Neural crest cell (in vitro differentiated cells): ENCODE measurements around the gene MXD4. TPM values are rescaled to one million over a fixed set of nuclear protein-coding genes. Genes with fewer than 3 reads are reported as not detected.

ENCODE experiments used
- DNase-seq: peaks from one replicate; pipeline ENCODE4 v3.0.0; 2021; ENCODE audit warnings: low read depth, mixed read lengths, low spot score
- H3K27ac Mint-ChIP-seq: one replicate; pipeline ENCODE4 v1.8.0; 2021; ENCODE audit warnings: mild to moderate bottlenecking, mixed read lengths; ENCODE audit not compliant: unreplicated experiment
- H3K27me3 Mint-ChIP-seq: 2 replicates; pipeline ENCODE4 v1.8.0; 2021; ENCODE audit warnings: low read depth, mild to moderate bottlenecking, mixed read lengths
- H3K36me3 Mint-ChIP-seq: 2 replicates; pipeline ENCODE4 v1.8.0; 2021; ENCODE audit warnings: low read depth, mild to moderate bottlenecking, mixed read lengths
- H3K4me1 Mint-ChIP-seq: 2 replicates; pipeline ENCODE4 v1.8.0; 2021; ENCODE audit warnings: mixed read lengths
- H3K4me3 Mint-ChIP-seq: one replicate; pipeline ENCODE4 v1.8.0; 2021; ENCODE audit warnings: mild to moderate bottlenecking, mixed read lengths
- H3K9me3 Mint-ChIP-seq: 2 replicates; pipeline ENCODE4 v1.8.0; 2021; ENCODE audit warnings: mixed read lengths
- CTCF ChIP-seq: fragments of 200-600 bp; sonication (generic); conservative IDR thresholded peaks from 2 replicates; pipeline ENCODE4 v1.5.0; 2021; ENCODE audit warnings: antibody characterized with exemption, mild to moderate bottlenecking
- total RNA-seq: library from RNA; stranded (reverse); gene quantifications from 2 replicates; pipeline ENCODE4 v1.2.1, GENCODE V29; 2021

MXD4 gene
- total RNA-seq, 1 donor from 2014 or later: 54.3 TPM

DNA sequence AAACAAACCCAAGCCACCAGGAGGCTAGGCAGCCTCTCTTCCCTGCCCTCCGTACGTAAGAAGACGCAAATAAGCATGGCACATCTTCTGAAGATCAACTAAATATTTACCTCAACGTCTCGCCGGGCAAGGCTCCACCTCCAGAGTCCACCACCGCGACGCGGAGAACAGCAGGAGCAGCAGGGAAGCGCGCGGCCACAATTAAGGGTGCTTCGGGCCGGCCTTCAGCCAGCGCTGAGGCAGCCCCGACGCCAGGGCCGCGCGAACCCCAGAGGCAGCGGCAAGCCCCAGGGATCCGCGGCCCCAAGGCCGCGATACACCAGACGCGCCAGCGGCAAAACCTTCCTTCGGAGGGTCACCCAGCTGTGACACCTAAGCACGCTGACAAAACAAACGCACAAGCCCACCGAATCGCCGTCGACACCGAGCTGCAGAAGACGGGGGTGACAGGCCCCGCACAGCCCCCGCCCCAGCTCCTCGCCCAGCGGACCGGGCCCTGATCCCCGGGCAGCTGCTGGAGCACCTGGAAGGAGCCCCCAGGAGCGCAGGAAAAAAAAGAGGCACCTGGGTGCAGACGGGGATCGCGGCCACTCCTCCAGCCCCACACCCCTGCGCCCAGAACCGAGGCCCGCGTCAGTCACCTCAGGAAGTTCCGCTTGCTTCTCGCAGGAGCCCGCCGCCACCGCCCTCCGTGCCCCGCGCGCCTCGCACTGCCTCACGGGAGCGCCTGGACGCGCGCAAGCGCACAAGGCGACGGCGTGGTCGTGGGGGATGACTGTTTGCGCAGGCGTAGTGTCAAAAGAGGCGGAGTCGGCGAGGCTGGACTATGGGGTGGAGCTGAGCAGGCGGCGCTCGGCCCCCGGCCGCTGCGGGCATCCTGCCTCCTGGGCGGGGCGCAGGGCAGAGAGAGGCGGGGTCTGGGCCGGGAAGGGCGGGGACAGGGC lies 20.2 kb downstream of the MXD4 start, which contains the start of the genes HAUS3 and POLN:
Gene HAUS3 (minus strand): TSS at position 712 of the 944 bp plus-strand sequence. CDS start 1,175 bp downstream, outside the sequence.
Gene POLN (minus strand): TSS at position 712 of the 944 bp plus-strand sequence. CDS start 12,890 bp downstream, outside the sequence.
- peak within 1 kb of the TSS; percentile 78 for H3K27ac Mint-ChIP-seq
- peaks cover 62% of the 10 kb centered on the region for H3K4me1 Mint-ChIP-seq
- no peaks in the 10 kb centered on the region for H3K9me3 Mint-ChIP-seq
- no peaks in the 10 kb centered on the region for H3K36me3 Mint-ChIP-seq
- H3K4me3 Mint-ChIP-seq: peak within 1 kb of the TSS; percentile 95
- DNase-seq: peak; percentile 99
- no peak for TF ChIP-seq CTCF
- H3K27me3 Mint-ChIP-seq: no peaks in the 10 kb centered on the region

- no peak overlapping the region for H3K27ac Mint-ChIP-seq
- no peak for DNase-seq
- peaks cover 62% of the 10 kb centered on the region for H3K4me1 Mint-ChIP-seq
- H3K9me3 Mint-ChIP-seq: no peaks in the 10 kb centered on the region
- no peaks in the 10 kb centered on the region for H3K36me3 Mint-ChIP-seq
- H3K4me3 Mint-ChIP-seq: peak overlapping the region; percentile 95
- H3K27me3 Mint-ChIP-seq: no peaks in the 10 kb centered on the region
- TF ChIP-seq CTCF: no peak
Measured at GRCh38 chr4:2241003-2241402, 20.9 kb downstream of the MXD4 start.

GRCh38 chr4:2236944-2237666 lies 24.8 kb downstream of the MXD4 start:
- H3K4me3 Mint-ChIP-seq: peak overlapping the region; percentile 17
- TF ChIP-seq CTCF: no peak
- H3K4me1 Mint-ChIP-seq: peaks cover 35% of the 10 kb centered on the region
- H3K9me3 Mint-ChIP-seq: no peaks in the 10 kb centered on the region
- H3K36me3 Mint-ChIP-seq: peaks cover 4% of the 10 kb centered on the region
- no peak overlapping the region for H3K27ac Mint-ChIP-seq
- no peak for DNase-seq
- no peaks in the 10 kb centered on the region for H3K27me3 Mint-ChIP-seq

GRCh38 chr4:2231082-2231481 lies 30.8 kb downstream of the MXD4 start:
- Mint-ChIP-seq H3K9me3 (no peaks in the 10 kb centered on the region), H3K27ac (no peak overlapping the region), H3K27me3 (no peaks in the 10 kb centered on the region), H3K36me3 (peaks cover 4% of the 10 kb centered on the region), H3K4me1 (no peaks in the 10 kb centered on the region), H3K4me3 (no peak overlapping the region)
- TF ChIP-seq CTCF: no peak
- DNase-seq: no peak

GRCh38 chr4:2226261-2226660 lies 35.6 kb downstream of the MXD4 start:
- H3K4me3 Mint-ChIP-seq: no peak overlapping the region
- no peak overlapping the region for H3K27ac Mint-ChIP-seq
- no peaks in the 10 kb centered on the region for H3K4me1 Mint-ChIP-seq
- H3K9me3 Mint-ChIP-seq: no peaks in the 10 kb centered on the region
- TF ChIP-seq CTCF: no peak
- no peaks in the 10 kb centered on the region for H3K27me3 Mint-ChIP-seq
- no peak for DNase-seq
- no peaks in the 10 kb centered on the region for H3K36me3 Mint-ChIP-seq
